ENCODE data around the gene CR1.
A peak's percentile ranks its signal among the peaks of the same experiment; 100 is the strongest.
"Not testable (repeated sequence)": the region's sequence is repeated elsewhere in the genome, so short reads cannot be mapped to it uniquely, and the experiment has no call there.

Gene CR1

GRCh38 chr1:207594095-207594494, 98.1 kb downstream of the CR1 start:
- DNase-seq, result not testable (repeated sequence)

GRCh38 chr1:207603777-207604176, 107.8 kb downstream of the CR1 start:
- no peak for DNase-seq

- no peak for DNase-seq
These were observed 109.7 kb downstream of the CR1 start for GRCh38 chr1:207605444-207606361.

GRCh38 chr1:207606362-207606755, 110.4 kb downstream of the CR1 start:
- no peak for DNase-seq

GRCh38 chr1:207612762-207613161, 116.8 kb downstream of the CR1 start:
- no peak for DNase-seq

- DNase-seq, result peak; percentile 7
These were observed 124.0 kb downstream of the CR1 start for GRCh38 chr1:207619871-207620542.

GRCh38 chr1:207620543-207620893, 124.6 kb downstream of the CR1 start:
- DNase-seq, result no peak

- DNase-seq, result not testable (repeated sequence)
These were observed 129.6 kb downstream of the CR1 start for GRCh38 chr1:207625504-207626071.

- DNase-seq, result no peak
These were observed 131.0 kb downstream of the CR1 start for GRCh38 chr1:207626972-207627337.

GRCh38 chr1:207627496-207627895, 131.5 kb downstream of the CR1 start:
- no peak for DNase-seq

GRCh38 chr1:207628776-207629175, 132.8 kb downstream of the CR1 start:
- DNase-seq, result no peak

GRCh38 chr1:207631137-207631536, 135.2 kb downstream of the CR1 start:
- DNase-seq, result no peak

GRCh38 chr1:207633226-207633625, 137.3 kb downstream of the CR1 start:
- DNase-seq, result no peak

- not testable (repeated sequence) for DNase-seq
These were observed 137.8 kb downstream of the CR1 start for GRCh38 chr1:207633699-207634289.

GRCh38 chr1:207634293-207634692, 138.3 kb downstream of the CR1 start:
- DNase-seq, result not testable (repeated sequence)

- not testable (repeated sequence) for DNase-seq
These were observed 139.7 kb downstream of the CR1 start for GRCh38 chr1:207635569-207636186.

- DNase-seq, result not testable (repeated sequence)
These were observed 142.7 kb downstream of the CR1 start for GRCh38 chr1:207638487-207639145.

GRCh38 chr1:207639362-207639761, 143.4 kb downstream of the CR1 start:
- not testable (repeated sequence) for DNase-seq

GRCh38 chr1:207644166-207644851, 148.4 kb downstream of the CR1 start:
- no peak for DNase-seq

GRCh38 chr1:207644852-207645634, 149.1 kb downstream of the CR1 start, which contains the start of gene CR1L:
Gene CR1L, plus strand, starts transcription at chr1:207645133. Its CDS starts 101 bp downstream, at chr1:207645234.
- peak; percentile 73 for DNase-seq

- no peak for DNase-seq
These were observed 149.7 kb downstream of the CR1 start for GRCh38 chr1:207645635-207646081.

Measured in stimulated activated CD4-positive, alpha-beta T cell treated with anti-CD3 and anti-CD28 coated beads, Interleukin-4, amount 100 ng/mL, for 24 hours (primary cell).